ENCODE results near the gene PHC2. TPM values are rescaled to one million over a fixed set of nuclear protein-coding genes. Genes with fewer than 3 reads are reported as not detected.

Gene PHC2
- total RNA-seq, 4 donors from 2014 or later, result 70.2 to 114 (median 77.2) TPM

GRCh38 chr1:33373606-33374005 is 57.3 kb downstream of the PHC2 start:
- intact Hi-C loops (cut with DNase I; ENCODE audit: low total_unique reads), result no loop called here
- WGBS, 2 donors, result 82 to 85% methylated on average over 4 of the region's 4 CpGs
- no peak overlapping the region for H3K4me3 ChIP-seq (ENCODE audit: low read depth, poor library complexity, severe bottlenecking)
- TF ChIP-seq POLR2A (IDR thresholded peaks at IDR 0.05), result no peak
- TF ChIP-seq, protein P1, sequence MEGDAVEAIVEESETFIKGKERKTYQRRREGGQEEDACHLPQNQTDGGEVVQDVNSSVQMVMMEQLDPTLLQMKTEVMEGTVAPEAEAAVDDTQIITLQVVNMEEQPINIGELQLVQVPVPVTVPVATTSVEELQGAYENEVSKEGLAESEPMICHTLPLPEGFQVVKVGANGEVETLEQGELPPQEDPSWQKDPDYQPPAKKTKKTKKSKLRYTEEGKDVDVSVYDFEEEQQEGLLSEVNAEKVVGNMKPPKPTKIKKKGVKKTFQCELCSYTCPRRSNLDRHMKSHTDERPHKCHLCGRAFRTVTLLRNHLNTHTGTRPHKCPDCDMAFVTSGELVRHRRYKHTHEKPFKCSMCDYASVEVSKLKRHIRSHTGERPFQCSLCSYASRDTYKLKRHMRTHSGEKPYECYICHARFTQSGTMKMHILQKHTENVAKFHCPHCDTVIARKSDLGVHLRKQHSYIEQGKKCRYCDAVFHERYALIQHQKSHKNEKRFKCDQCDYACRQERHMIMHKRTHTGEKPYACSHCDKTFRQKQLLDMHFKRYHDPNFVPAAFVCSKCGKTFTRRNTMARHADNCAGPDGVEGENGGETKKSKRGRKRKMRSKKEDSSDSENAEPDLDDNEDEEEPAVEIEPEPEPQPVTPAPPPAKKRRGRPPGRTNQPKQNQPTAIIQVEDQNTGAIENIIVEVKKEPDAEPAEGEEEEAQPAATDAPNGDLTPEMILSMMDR (IDR thresholded peaks at IDR 0.05), result no peak
- DNase-seq (ENCODE audit: low spot score in 2 of 2), result no peak

GRCh38 chr1:33372677-33373076 is 58.2 kb downstream of the PHC2 start:
- whole genome bisulfite sequencing, 2 donors, result 88 to 99% methylated on average over 4 of the region's 4 CpGs
- intact Hi-C loops (cut with DNase I; ENCODE audit: low total_unique reads), result no loop called here
- no peak for DNase-seq (ENCODE audit: low spot score in 2 of 2)
- H3K4me3 ChIP-seq (ENCODE audit: low read depth, poor library complexity, severe bottlenecking), result no peak overlapping the region
- TF ChIP-seq, protein P1 (IDR thresholded peaks at IDR 0.05), result no peak
- no peak for TF ChIP-seq POLR2A (IDR thresholded peaks at IDR 0.05)

DNA sequence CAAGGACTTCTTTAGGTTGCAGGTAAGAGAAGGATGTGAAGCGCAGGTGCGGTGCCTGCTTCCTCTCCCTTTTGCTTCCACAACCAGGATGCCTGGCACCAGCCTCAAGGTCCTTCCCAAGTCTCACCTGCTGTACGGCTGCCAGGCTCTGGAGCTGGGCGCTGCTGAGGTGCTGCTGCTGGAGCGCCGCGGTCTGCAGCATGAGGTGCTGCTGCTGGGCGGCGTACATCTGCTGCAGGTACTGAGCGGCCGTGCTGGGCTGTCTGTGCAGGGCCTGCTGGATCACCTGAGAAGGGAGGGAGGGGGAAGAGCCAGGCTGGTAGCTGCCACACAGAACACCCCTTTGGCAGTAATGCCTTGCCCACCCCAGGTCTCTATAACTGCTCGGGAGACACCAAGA is 58.7 kb downstream of the PHC2 start:
- TF ChIP-seq, protein P1 (IDR thresholded peaks at IDR 0.05), result no peak
- no peak for TF ChIP-seq POLR2A (IDR thresholded peaks at IDR 0.05)
- WGBS, 2 donors, result 94 to 98% methylated on average over 12 of the region's 12 CpGs
- intact Hi-C loops (cut with DNase I; ENCODE audit: low total_unique reads), result no loop called here
- no peak for DNase-seq (ENCODE audit: low spot score in 2 of 2)
- no peak overlapping the region for H3K4me3 ChIP-seq (ENCODE audit: low read depth, poor library complexity, severe bottlenecking)

GRCh38 chr1:33371334-33371733 is 59.6 kb downstream of the PHC2 start:
- no peak overlapping the region for H3K4me3 ChIP-seq (ENCODE audit: low read depth, poor library complexity, severe bottlenecking)
- no peak for DNase-seq (ENCODE audit: low spot score in 2 of 2)
- intact Hi-C loops (cut with DNase I; ENCODE audit: low total_unique reads), result no loop called here
- 94 to 97% methylated on average over 9 of the region's 9 CpGs for WGBS, 2 donors
- no peak for TF ChIP-seq POLR2A (IDR thresholded peaks at IDR 0.05)
- TF ChIP-seq, protein P1 (IDR thresholded peaks at IDR 0.05), result no peak

DNA sequence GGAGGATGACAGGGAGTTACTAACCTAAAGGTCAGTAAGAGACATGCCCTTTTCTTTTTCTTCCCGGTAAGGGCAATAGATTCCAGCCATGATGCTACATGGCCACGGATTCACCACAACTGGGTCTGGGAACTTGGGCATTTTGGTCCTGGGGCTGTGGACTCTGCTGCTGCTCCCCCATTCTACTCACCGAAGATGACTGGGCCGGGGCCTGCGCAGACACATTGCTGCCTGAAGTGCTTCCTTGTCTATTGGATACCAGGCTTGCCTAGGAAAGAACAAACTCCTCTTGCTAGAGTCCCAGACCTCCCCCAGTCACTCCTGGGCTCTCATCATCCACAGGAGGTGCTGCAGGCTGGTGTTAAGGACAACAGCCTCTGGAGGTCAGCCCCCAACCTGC is 60.1 kb downstream of the PHC2 start:
- TF ChIP-seq, protein P1 (IDR thresholded peaks at IDR 0.05), result no peak
- TF ChIP-seq POLR2A (IDR thresholded peaks at IDR 0.05), result no peak
- H3K4me3 ChIP-seq (ENCODE audit: low read depth, poor library complexity, severe bottlenecking), result no peak overlapping the region
- DNase-seq (ENCODE audit: low spot score in 2 of 2), result no peak
- WGBS, 2 donors, result 89 to 93% methylated on average over 5 of the region's 5 CpGs
- intact Hi-C loops (cut with DNase I; ENCODE audit: low total_unique reads), result no loop called here

DNA sequence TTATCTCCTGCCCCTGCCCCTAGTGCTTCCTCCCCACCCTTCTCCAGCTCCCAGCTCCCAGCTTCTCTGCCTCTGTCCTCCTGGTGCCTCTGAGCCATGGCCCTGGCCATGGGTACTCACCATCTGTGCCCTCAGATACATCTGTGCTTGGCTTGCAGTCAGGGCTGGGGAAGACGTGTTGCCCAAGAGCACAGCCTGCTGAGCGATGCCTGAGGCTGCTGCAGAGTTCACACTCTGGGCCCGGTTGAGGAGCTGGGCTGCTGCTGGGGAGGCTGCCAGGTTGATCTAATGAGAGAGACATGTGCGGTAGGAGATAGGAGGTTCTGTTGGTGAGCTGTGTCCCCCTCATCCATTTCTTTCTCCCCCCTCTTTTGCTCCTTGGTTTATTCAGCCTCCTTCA is 60.6 kb downstream of the PHC2 start:
- no peak for DNase-seq (ENCODE audit: low spot score in 2 of 2)
- intact Hi-C loops (cut with DNase I; ENCODE audit: low total_unique reads), result no loop called here
- WGBS, 2 donors, result 61 to 65% methylated on average over 4 of the region's 4 CpGs
- TF ChIP-seq, protein P1 (IDR thresholded peaks at IDR 0.05), result no peak
- no peak for TF ChIP-seq POLR2A (IDR thresholded peaks at IDR 0.05)
- H3K4me3 ChIP-seq (ENCODE audit: low read depth, poor library complexity, severe bottlenecking), result no peak overlapping the region

Data from lower leg skin (tissue), 4 donors.